ENCODE results near the gene ANKRD27. TPM values are rescaled to one million over a fixed set of nuclear protein-coding genes. Genes with fewer than 3 reads are reported as not detected.

ANKRD27 gene
- total RNA-seq, 1 experiment from 2014 or later: 64.2 TPM

GRCh38 chr19:32650671-32651070 is 24.3 kb downstream of the ANKRD27 start:
- no peak for ATAC-seq
- no peak for TF ChIP-seq REST (IDR thresholded peaks at IDR 0.05; ENCODE audit: insufficient read depth in 1 of 2, low read depth in 2 of 2, low read length in 1 of 2)
- TF ChIP-seq CTCF (IDR thresholded peaks at IDR 0.05): no peak
- no peak for TF ChIP-seq SIN3A (IDR thresholded peaks at IDR 0.05; ENCODE audit: borderline replicate concordance, insufficient read depth, low read depth, low read length)
- CTCF ChIA-PET: no interaction called here

GRCh38 chr19:32649751-32650150 is 25.2 kb downstream of the ANKRD27 start:
- Histone ChIP-seq H3K4me3 (ENCODE audit: low read depth in 2 of 2, low read length in 2 of 2) (no peak overlapping the region), H3K36me3 (ENCODE audit: control insufficient read depth, insufficient read depth, low read length) (peaks cover 5% of the 10 kb centered on the region), H3K4me1 (ENCODE audit: control insufficient read depth, insufficient read depth, low read length) (peaks cover 2% of the 10 kb centered on the region; the same call in 1 of the 2 replicates), H3K27me3 (ENCODE audit: control insufficient read depth, insufficient read depth, low read length) (no peaks in the 10 kb centered on the region), H3K27ac (ENCODE audit: low read length) (no peak overlapping the region), H3K9me3 (ENCODE audit: control insufficient read depth, insufficient read depth, low read depth, low read length) (no peaks in the 10 kb centered on the region)
- BruUV-seq (replicated peaks): no TSS peak
- no peak for DNase-seq (ENCODE audit: low read depth, low spot score)
- TF ChIP-seq POLR2AphosphoS5 (IDR thresholded peaks at IDR 0.05; ENCODE audit: low read depth, low read length) (no peak), REST (IDR thresholded peaks at IDR 0.05; ENCODE audit: insufficient read depth in 1 of 2, low read depth in 2 of 2, low read length in 1 of 2) (no peak), TCF7L2 (IDR thresholded peaks at IDR 0.05; ENCODE audit: low read depth, low read length) (no peak), SIN3A (IDR thresholded peaks at IDR 0.05; ENCODE audit: borderline replicate concordance, insufficient read depth, low read depth, low read length) (no peak), CTCF (IDR thresholded peaks at IDR 0.05) (no peak)
- in situ Hi-C loops (cut with HindIII; ENCODE audit: low pct_unique_long_range_greater_than_20kb, low sequenced_read_pairs): no loop called here
- no peak for ATAC-seq
- intact Hi-C loops (cut with micrococcal nuclease; ENCODE audit: unreplicated experiment): no loop called here
- ChIA-PET CTCF (no interaction called here), POLR2A (no interaction called here)

More at GRCh38 chr19:32650671-32651070, 24.3 kb downstream of the ANKRD27 start:
- H3K4me3 ChIP-seq (ENCODE audit: low read depth in 2 of 2, low read length in 2 of 2): no peak overlapping the region
- H3K36me3 ChIP-seq (ENCODE audit: control insufficient read depth, insufficient read depth, low read length): peaks cover 5% of the 10 kb centered on the region
- intact Hi-C loops (cut with micrococcal nuclease; ENCODE audit: unreplicated experiment) (no loop called here), in situ Hi-C loops (cut with HindIII; ENCODE audit: low pct_unique_long_range_greater_than_20kb, low sequenced_read_pairs) (no loop called here)
- H3K9me3 ChIP-seq (ENCODE audit: control insufficient read depth, insufficient read depth, low read depth, low read length): no peaks in the 10 kb centered on the region
- peaks cover 2% of the 10 kb centered on the region; the same call in 1 of the 2 replicates for H3K4me1 ChIP-seq (ENCODE audit: control insufficient read depth, insufficient read depth, low read length)
- no peak overlapping the region for H3K27ac ChIP-seq (ENCODE audit: low read length)
- BruUV-seq (replicated peaks): no TSS peak
- POLR2A ChIA-PET: no interaction called here
- DNase-seq (ENCODE audit: low read depth, low spot score): no peak
- H3K27me3 ChIP-seq (ENCODE audit: control insufficient read depth, insufficient read depth, low read length): no peaks in the 10 kb centered on the region

All from Panc1 (cell line).